SK-MEL-5 (cell line): ENCODE measurements around the gene FOXJ3. TPM values are rescaled to one million over a fixed set of nuclear protein-coding genes. Genes with fewer than 3 reads are reported as not detected.

Experiments
- DNase-seq: peaks from one replicate; pipeline ENCODE4 v3.0.0-alpha.2; 2016; ENCODE audit warnings: low read depth, low spot score
- in situ Hi-C: cut with HindIII; loops from 2 replicates; pipeline ENCODE4 v1.10.0; 2016; ENCODE audit warnings: low sequenced_read_pairs, high pct_unique_total_duplicates, low pct_unique_long_range_greater_than_20kb
- total RNA-seq: library from RNA; depleted of rRNA; stranded (reverse); fragments of >200 nt; shearing (Covaris generic); gene quantifications from 2 replicates; pipeline ENCODE4 v1.2.3, GENCODE V29; 2014

Gene FOXJ3
- total RNA-seq, 1 experiment from 2014 or later = 35.3 TPM

- DNase-seq = no peak
- in situ Hi-C loops = no loop called here
Observed at GRCh38 chr1:42183210-42183956, 151.7 kb downstream of the FOXJ3 start.

GRCh38 chr1:42181687-42182086, 153.3 kb downstream of the FOXJ3 start:
- in situ Hi-C loops = no loop called here
- no peak for DNase-seq

GRCh38 chr1:42179900-42180329, 155.1 kb downstream of the FOXJ3 start:
- DNase-seq = no peak
- in situ Hi-C loops = no loop called here

- no peak for DNase-seq
- in situ Hi-C loops = no loop called here
Observed at GRCh38 chr1:42179275-42179674, 155.8 kb downstream of the FOXJ3 start.

- in situ Hi-C loops = no loop called here
- no peak for DNase-seq
Observed at GRCh38 chr1:42178249-42178648, 156.8 kb downstream of the FOXJ3 start.

- DNase-seq = peak; percentile 13
- in situ Hi-C loops = no loop called here
Observed at GRCh38 chr1:42177541-42177981, 157.5 kb downstream of the FOXJ3 start.

- in situ Hi-C loops = no loop called here
- peak; percentile 57 for DNase-seq
Observed at GRCh38 chr1:42176902-42177519, 158.0 kb downstream of the FOXJ3 start.

- DNase-seq = no peak
- in situ Hi-C loops = no loop called here
Observed at GRCh38 chr1:42175314-42176054, 159.6 kb downstream of the FOXJ3 start.

GRCh38 chr1:42173961-42174735, 160.9 kb downstream of the FOXJ3 start:
- in situ Hi-C loops = no loop called here
- no peak for DNase-seq

- in situ Hi-C loops = no loop called here
- DNase-seq = peak; percentile 64
Observed at GRCh38 chr1:42173155-42173933, 161.7 kb downstream of the FOXJ3 start.

GRCh38 chr1:42172381-42173133, 162.5 kb downstream of the FOXJ3 start:
- in situ Hi-C loops = no loop called here

GRCh38 chr1:42171679-42172266, 163.3 kb downstream of the FOXJ3 start:
- in situ Hi-C loops = no loop called here
- DNase-seq = no peak

More at GRCh38 chr1:42172381-42173133, 162.5 kb downstream of the FOXJ3 start:
- no peak for DNase-seq

- no peak for DNase-seq
Observed at GRCh38 chr1:42170779-42171621, 164.0 kb downstream of the FOXJ3 start.

GRCh38 chr1:42168763-42169162, 166.3 kb downstream of the FOXJ3 start:
- no peak for DNase-seq
- in situ Hi-C loops = no loop called here

More at GRCh38 chr1:42170779-42171621, 164.0 kb downstream of the FOXJ3 start:
- in situ Hi-C loops = no loop called here

- DNase-seq = no peak
- in situ Hi-C loops = no loop called here
Observed at GRCh38 chr1:42168391-42168670, 166.7 kb downstream of the FOXJ3 start.
